ENCODE data around the gene ANKRD40.

The ANKRD40 gene

GRCh38 chr17:50668025-50668837, 39.5 kb downstream of the ANKRD40 start:
- DNase-seq, result no peak

GRCh38 chr17:50667259-50668024, 40.3 kb downstream of the ANKRD40 start:
- DNase-seq, result no peak

- DNase-seq, result no peak
Observed at GRCh38 chr17:50666316-50666715, 41.4 kb downstream of the ANKRD40 start.

- no peak for DNase-seq
Observed at GRCh38 chr17:50665838-50666237, 41.9 kb downstream of the ANKRD40 start.

- no peak for DNase-seq
Observed at GRCh38 chr17:50664788-50665458, 42.8 kb downstream of the ANKRD40 start.

GRCh38 chr17:50663812-50664374, 43.8 kb downstream of the ANKRD40 start:
- no peak for DNase-seq

GRCh38 chr17:50662632-50663225, 45.0 kb downstream of the ANKRD40 start:
- no peak for DNase-seq

- peak; percentile 43 for DNase-seq
Observed at GRCh38 chr17:50661795-50662391, 45.8 kb downstream of the ANKRD40 start.

- no peak for DNase-seq
Observed at GRCh38 chr17:50661348-50661747, 46.4 kb downstream of the ANKRD40 start.

- no peak for DNase-seq
Observed at GRCh38 chr17:50660887-50661345, 46.8 kb downstream of the ANKRD40 start.

- no peak for DNase-seq
Observed at GRCh38 chr17:50660042-50660886, 47.5 kb downstream of the ANKRD40 start.

- no peak for DNase-seq
Observed at GRCh38 chr17:50659179-50659578, 48.5 kb downstream of the ANKRD40 start.

- DNase-seq, result no peak
Observed at GRCh38 chr17:50658616-50659015, 49.1 kb downstream of the ANKRD40 start.

GRCh38 chr17:50657627-50658026, 50.1 kb downstream of the ANKRD40 start:
- DNase-seq, result no peak

GRCh38 chr17:50657054-50657453, 50.7 kb downstream of the ANKRD40 start:
- DNase-seq, result no peak

- DNase-seq, result no peak
Observed at GRCh38 chr17:50656509-50656908, 51.2 kb downstream of the ANKRD40 start.

- no peak for DNase-seq
Observed at GRCh38 chr17:50653738-50654137, 54.0 kb downstream of the ANKRD40 start.

- no peak for DNase-seq
Observed at GRCh38 chr17:50651661-50652060, 56.1 kb downstream of the ANKRD40 start.

GRCh38 chr17:50649042-50649908, 58.4 kb downstream of the ANKRD40 start:
- no peak for DNase-seq

GRCh38 chr17:50647187-50647586, 60.5 kb downstream of the ANKRD40 start:
- DNase-seq, result no peak

Data from stimulated activated CD8-positive, alpha-beta memory T cell treated with anti-CD3 and anti-CD28 coated beads, Interleukin-4, amount 100 ng/mL, for 48 hours (primary cell).